ENCODE results near the gene SEC23B.
"Not testable (repeated sequence)": the region's sequence is repeated elsewhere in the genome, so short reads cannot be mapped to it uniquely, and the experiment has no call there.

The SEC23B gene

GRCh38 chr20:18526761-18527160 is 19.0 kb downstream of the SEC23B start:
- not testable (repeated sequence) for DNase-seq

GRCh38 chr20:18527339-18527738 is 19.6 kb downstream of the SEC23B start:
- DNase-seq = no peak

GRCh38 chr20:18527836-18528235 is 20.1 kb downstream of the SEC23B start:
- DNase-seq = no peak

GRCh38 chr20:18529041-18529440 is 21.3 kb downstream of the SEC23B start:
- no peak for DNase-seq

GRCh38 chr20:18532626-18533025 is 24.9 kb downstream of the SEC23B start:
- no peak for DNase-seq

- no peak for DNase-seq
Measured at GRCh38 chr20:18533491-18533890, 25.8 kb downstream of the SEC23B start.

- DNase-seq = no peak
Measured at GRCh38 chr20:18533978-18534644, 26.4 kb downstream of the SEC23B start.

GRCh38 chr20:18537651-18538050 is 29.9 kb downstream of the SEC23B start:
- no peak for DNase-seq

- no peak for DNase-seq
Measured at GRCh38 chr20:18541741-18542140, 34.0 kb downstream of the SEC23B start.

GRCh38 chr20:18543216-18543615 is 35.5 kb downstream of the SEC23B start:
- no peak for DNase-seq

- DNase-seq = no peak
Measured at GRCh38 chr20:18543932-18544331, 36.2 kb downstream of the SEC23B start.

- no peak for DNase-seq
Measured at GRCh38 chr20:18545566-18545965, 37.8 kb downstream of the SEC23B start.

- no peak for DNase-seq
Measured at GRCh38 chr20:18548465-18548864, 40.7 kb downstream of the SEC23B start.

GRCh38 chr20:18553746-18554145 is 46.0 kb downstream of the SEC23B start:
- DNase-seq = no peak

GRCh38 chr20:18566892-18567738 is 59.4 kb downstream of the SEC23B start, which contains the start of gene SMIM26:
Gene SMIM26 (plus strand): TSS chr20:18567432. CDS start chr20:18567479, 47 bp downstream.
- peak; percentile 88 for DNase-seq

- no peak for DNase-seq
Measured at GRCh38 chr20:18567739-18568091, 60.0 kb downstream of the SEC23B start.

GRCh38 chr20:18571009-18571408 is 63.3 kb downstream of the SEC23B start:
- DNase-seq = no peak

GRCh38 chr20:18571578-18571977 is 63.8 kb downstream of the SEC23B start:
- DNase-seq = no peak

- no peak for DNase-seq
Measured at GRCh38 chr20:18577942-18578341, 70.2 kb downstream of the SEC23B start.

- DNase-seq = no peak
Measured at GRCh38 chr20:18578581-18578980, 70.8 kb downstream of the SEC23B start.

- DNase-seq = no peak
Measured at GRCh38 chr20:18580012-18580411, 72.3 kb downstream of the SEC23B start.

GRCh38 chr20:18585134-18585533 is 77.4 kb downstream of the SEC23B start:
- DNase-seq = peak; percentile 4

GRCh38 chr20:18587665-18588573 is 80.2 kb downstream of the SEC23B start, which contains the start of gene DTD1:
Gene DTD1 (plus strand): TSS chr20:18588054. CDS start chr20:18588073, 19 bp downstream.
- DNase-seq = peak; percentile 89
